NB4 (cell line): ENCODE measurements around the gene AGFG1.

Source experiments
- MAX ChIP-seq: IDR thresholded peaks from 2 replicates; pipeline ENCODE4 v1.6.1; 2011; ENCODE audit warnings: low read depth, low read length
- POLR2A ChIP-seq: IDR thresholded peaks from 2 replicates; pipeline ENCODE4 v1.6.1; 2011; ENCODE audit warnings: mild to moderate bottlenecking; ENCODE audit not compliant: insufficient read length; ENCODE audit errors: extremely low read depth
- TF ChIP-seq, protein P1 (sequence below): IDR thresholded peaks from one replicate; pipeline ENCODE4 v1.5.1; 2012; ENCODE audit warnings: low read depth, low read length

DNA sequence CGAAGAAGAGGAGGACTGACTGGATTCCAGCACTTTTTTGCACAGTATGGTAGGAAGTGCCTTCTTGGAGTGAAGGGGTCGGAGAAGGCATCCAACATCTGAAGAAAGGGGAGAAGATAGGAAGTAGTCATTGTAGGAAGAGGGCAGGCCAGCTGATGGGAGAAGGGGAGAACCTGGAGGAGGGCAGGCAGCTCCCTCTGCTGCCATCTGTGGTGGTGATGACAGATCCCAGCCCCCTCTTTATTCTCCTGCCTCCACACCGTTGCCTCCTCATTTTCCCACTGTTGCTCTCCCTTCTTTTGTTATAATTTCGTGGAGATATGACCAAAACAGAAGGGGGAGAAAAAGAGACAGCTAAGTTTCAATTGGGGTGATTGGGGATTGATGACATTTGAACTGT lies 123.8 kb downstream of the AGFG1 start:
- no peak for TF ChIP-seq POLR2A
- TF ChIP-seq MAX: no peak
- TF ChIP-seq, protein P1, sequence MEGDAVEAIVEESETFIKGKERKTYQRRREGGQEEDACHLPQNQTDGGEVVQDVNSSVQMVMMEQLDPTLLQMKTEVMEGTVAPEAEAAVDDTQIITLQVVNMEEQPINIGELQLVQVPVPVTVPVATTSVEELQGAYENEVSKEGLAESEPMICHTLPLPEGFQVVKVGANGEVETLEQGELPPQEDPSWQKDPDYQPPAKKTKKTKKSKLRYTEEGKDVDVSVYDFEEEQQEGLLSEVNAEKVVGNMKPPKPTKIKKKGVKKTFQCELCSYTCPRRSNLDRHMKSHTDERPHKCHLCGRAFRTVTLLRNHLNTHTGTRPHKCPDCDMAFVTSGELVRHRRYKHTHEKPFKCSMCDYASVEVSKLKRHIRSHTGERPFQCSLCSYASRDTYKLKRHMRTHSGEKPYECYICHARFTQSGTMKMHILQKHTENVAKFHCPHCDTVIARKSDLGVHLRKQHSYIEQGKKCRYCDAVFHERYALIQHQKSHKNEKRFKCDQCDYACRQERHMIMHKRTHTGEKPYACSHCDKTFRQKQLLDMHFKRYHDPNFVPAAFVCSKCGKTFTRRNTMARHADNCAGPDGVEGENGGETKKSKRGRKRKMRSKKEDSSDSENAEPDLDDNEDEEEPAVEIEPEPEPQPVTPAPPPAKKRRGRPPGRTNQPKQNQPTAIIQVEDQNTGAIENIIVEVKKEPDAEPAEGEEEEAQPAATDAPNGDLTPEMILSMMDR: no peak
